SK-N-DZ (cell line): Measurements from ENCODE around the gene CLEC18C.
"Not testable (repeated sequence)": the region's sequence is repeated elsewhere in the genome, so short reads cannot be mapped to it uniquely, and the experiment has no call there.

Experiments
- DNase-seq: peaks from one replicate; pipeline ENCODE4 v3.0.0-alpha.2; 2015; ENCODE audit warnings: low spot score
- small RNA-seq, 2 experiments: library from RNA; depleted of rRNA; stranded (forward); fragments of <200 nt; gene quantifications; one replicate each; pipeline ENCODE3, GENCODE V24; 2014

The CLEC18C gene

DNA sequence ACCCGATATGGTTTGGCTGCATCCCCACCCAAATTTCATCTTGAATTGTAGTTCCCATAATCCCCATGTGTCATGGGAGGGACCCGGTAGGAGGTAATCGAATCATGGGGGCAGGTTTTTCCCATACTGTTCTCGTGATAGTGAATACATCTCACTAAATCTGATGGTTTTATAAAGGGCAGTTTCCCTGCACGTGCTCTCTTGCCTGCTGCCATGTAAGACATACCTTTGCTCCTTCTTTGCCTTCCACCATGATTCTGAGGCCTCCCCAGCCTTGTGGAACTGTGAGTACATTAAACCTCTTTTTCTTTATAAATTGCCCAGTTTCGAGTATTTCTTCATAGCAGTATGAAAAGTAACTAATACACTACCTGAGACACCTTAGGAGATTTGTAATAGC lies 32.8 kb downstream of the CLEC18C start:
- not testable (repeated sequence) for DNase-seq

DNA sequence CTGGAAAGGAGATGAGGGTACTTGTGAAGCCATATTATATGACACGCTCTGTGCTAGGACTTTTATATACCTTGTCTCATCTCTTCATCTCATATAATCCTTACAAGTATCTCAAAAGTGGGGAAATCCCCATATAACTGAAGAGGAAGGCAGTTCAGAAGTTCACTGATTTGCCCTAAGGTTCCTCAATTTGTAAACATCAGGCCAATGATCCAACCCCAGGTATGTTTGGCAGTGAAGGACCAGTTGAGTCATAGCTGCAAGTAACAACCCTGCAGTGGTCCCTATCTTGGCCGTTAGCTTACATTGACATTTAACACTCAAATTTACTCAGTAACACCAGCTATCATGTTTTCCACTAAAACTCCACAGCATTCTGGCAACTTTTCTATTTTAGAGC lies 45.0 kb downstream of the CLEC18C start:
- DNase-seq, result not testable (repeated sequence)

DNA sequence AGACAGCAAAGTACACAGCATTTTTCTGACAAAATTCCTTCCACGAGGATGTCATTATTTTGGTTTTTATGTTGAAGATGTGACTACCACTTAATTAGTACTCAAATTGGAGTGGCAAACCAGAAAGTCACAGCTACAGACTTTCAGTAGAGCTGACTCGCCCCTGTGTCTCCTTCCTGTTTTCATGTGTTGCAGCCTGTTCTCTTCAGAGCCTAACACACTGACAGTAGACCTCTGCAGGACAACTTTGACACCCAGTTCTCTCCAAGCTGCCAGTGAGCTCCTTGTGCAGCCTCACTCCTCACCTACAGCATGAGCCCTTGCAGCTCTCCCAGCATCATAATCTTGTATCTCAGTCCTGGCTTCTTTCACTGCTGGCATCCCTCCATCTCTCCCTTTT lies 49.0 kb downstream of the CLEC18C start:
- DNase-seq, result not testable (repeated sequence)

DNA sequence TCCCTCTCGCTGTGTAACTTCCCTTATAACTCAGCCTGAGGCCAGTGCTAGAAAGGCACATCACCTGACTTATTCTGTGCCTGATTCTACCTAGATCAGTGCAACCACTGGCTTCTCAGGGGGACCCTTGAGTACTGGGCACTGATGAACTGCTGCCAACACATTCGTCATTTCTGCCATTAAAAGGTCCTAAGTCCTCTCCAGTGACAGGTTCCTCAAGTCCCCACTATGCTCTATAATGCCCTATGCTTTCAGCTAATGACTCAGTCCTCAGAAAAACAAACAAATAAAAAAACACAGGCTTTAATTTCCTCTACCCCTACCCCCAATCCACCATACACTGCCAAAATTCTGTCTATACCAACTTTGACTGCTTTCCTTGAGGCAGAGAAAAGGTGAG lies 49.6 kb downstream of the CLEC18C start:
- DNase-seq, result not testable (repeated sequence)

DNA sequence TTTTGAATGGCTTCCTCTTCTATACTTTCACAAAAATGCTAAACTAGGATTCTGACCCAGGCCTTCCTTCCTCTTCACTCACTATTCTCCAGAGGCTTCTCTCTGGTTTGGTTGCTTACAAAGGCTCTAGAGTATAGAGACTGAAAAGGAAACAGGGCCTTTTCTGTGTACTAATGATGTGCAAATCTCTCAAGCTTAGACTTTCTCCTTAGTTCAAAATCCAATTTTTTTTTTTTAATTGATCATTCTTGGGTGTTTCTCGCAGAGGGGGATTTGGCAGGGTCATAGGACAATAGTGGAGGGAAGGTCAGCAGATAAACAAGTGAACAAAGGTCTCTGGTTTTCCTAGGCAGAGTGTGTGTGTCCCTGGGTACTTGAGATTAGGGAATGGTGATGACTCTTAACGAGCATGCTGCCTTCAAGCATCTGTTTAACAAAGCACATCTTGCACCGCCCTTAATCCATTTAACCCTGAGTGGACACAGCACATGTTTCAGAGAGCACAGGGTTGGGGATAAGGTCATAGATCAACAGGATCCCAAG lies 50.5 kb downstream of the CLEC18C start:
- not testable (repeated sequence) for DNase-seq

DNA sequence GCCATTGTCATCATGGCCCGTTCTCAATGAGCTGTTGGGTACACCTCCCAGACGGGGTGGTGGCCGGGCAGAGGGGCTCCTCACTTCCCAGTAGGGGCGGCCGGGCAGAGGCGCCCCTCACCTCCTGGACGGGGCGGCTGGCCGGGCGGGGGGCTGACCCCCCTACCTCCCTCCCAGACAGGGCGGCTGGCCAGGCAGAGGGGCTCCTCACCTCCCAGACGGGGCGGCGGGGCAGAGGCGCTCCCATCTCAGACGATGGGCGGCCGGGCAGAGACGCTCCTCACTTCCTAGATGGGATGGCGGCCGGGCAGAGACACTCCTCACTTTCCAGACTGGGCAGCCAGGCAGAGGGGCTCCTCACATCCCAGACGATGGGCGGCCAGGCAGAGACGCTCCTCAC lies 51.1 kb downstream of the CLEC18C start:
- not testable (repeated sequence) for DNase-seq

DNA sequence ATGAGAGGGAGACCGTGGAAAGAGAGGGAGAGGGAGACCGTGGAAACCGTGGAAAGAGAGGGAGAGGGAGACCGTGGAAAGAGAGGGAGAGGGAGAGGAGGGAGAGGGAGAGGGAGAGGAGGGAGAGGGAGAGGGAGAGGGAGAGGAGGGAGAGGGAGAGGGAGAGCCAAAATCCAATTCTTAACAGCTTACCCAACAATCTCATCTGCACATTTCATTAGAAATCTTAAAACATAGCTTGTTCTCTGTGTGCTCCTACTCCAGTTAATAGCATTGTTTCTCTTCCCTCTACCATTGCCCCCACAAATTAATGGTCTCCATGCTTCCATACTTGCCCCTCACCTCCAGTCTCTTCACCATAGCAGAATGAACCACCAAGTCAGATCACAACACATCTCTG lies 51.8 kb downstream of the CLEC18C start:
- not testable (repeated sequence) for DNase-seq

DNA sequence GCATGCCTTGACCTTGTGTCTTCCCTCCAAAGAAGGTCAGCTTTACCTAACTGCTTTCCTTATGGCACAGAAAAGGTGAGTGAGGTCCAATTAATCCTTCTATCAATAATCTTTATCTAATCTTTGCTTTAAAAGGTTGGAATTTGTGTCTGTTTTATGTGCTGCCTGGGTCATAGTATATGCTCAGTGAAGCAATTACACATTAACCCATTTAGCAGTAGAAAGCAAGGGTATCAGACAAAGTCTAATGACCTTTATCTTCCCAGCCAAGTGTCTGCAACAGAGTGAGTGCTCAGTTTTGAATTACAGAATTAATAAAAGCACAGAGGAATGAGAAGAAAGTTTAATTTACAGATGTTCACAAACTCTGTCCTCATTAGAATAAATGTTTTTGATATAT lies 52.4 kb downstream of the CLEC18C start:
- not testable (repeated sequence) for DNase-seq

DNA sequence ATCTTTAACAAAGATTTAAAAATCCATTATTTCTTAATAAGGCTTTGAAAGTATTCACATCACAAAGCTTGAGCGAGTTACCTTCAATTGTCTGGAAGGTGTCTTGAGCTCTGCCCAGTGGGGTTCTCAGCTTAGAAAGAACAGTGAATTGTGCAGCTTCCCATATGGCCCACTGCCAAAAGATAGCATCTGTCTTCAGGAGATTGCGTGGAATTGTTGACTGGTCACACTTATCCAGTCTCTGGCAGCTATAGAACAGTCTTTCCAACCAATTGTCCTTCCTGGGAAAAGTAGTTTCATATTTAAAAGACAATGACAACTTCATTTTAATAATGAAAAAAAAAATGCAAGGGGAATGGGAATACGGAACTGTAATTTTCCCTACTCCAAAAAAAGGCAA lies 58.2 kb downstream of the CLEC18C start:
- not testable (repeated sequence) for DNase-seq

Small RNA genes lying within 50 kb of the gene (small RNA-seq; reads per million reads assigned to genes)
- gene AC009060.2, result 0 reads per million in 2 experiments
